Measurements from ENCODE around the gene ZNF438.

ZNF438 gene

DNA sequence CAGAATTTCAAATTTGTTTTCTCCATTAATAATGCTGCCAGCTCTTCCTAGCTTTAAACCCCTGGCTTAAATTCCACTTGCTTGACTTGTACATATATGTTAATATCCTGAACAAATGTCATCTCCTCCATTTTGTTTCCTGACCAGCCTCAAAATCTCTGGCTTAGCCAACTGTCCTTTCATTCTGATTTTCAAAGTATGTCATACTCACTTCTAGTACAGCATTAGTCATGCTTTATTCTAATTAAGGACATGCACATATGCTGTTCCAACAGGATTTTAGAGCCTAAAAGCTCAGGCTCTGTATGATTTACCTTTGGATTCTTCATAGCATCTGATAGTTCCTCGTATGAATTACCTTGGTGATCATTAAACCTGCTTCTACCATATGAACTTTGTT, 158.3 kb downstream of the ZNF438 start:
- no peak for DNase-seq

DNA sequence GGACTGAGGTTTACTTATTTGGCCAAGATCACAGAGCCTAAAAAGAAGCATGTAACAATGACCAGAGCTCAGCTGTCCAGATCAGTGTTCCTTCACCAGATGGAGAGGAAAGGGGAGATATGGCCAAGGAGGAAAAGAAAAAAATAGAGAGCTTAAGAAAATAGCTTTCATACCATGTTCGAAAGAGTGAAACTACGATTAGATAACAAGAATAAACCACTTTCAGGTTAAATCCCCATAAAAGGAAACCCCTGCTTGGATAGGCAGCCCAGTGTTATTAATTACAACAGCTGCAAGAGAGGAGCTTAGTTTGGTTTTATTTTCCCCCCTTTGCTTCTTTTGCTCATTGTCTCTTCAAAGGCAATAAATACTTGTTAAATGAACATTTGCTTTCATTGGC, 160.8 kb downstream of the ZNF438 start:
- no peak for DNase-seq

- DNase-seq: no peak
Measured at GRCh38 chr10:30869566-30869965, 162.1 kb downstream of the ZNF438 start.

DNA sequence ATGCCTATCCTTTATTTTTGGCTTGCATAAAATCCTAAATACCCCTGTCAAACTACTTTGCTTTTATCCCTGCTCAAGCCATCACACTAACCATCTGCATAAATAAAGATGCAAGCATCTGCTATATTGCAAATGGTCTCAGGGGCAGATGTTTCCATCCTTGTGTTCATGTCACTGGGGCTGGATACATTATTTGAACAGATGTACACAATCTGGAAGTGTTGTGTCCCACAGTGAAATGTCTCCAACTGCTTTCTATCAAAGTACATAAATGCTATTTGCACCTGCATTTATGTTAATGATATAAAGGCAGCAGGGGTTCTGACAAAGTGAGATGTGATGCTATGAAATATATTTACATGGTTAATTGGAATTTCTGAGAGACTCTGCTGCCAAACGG, 163.1 kb downstream of the ZNF438 start:
- no peak for DNase-seq

GRCh38 chr10:30866896-30867295, 164.8 kb downstream of the ZNF438 start:
- DNase-seq: no peak

- no peak for DNase-seq
Measured at GRCh38 chr10:30865141-30865926, 166.3 kb downstream of the ZNF438 start.

DNA sequence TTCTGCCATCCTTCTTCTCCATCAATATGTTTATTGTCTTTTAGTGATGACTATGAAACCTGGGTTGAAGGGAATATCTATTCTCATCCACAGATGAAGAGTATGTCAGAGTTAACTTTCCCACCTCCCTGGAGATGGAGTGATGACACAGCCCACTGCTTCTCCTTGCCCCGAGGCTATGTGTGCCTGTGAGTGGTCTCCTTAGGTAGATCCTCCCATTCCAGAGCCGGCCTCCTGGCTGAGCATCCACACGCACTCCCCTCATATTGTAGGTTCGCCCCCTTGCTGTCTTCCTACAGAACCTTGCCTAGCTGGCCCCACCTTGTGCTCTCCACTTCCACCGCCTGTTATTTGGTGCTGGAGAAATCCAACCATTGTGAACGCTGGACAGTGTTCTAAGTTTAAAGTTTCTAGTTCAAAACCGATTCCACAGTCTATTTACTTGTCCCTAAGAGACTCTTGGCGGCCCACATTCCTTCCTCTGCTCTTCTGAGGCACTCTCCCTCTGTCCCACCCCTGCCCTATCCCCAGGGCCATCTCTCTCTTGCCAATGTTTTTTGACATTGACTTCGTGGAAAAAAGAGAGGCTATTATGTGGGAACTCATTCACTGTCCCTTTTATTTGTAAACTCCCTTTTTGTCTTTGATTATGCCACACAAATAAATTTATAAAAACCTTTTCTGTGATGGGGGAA, 168.0 kb downstream of the ZNF438 start:
- no peak for DNase-seq

DNA sequence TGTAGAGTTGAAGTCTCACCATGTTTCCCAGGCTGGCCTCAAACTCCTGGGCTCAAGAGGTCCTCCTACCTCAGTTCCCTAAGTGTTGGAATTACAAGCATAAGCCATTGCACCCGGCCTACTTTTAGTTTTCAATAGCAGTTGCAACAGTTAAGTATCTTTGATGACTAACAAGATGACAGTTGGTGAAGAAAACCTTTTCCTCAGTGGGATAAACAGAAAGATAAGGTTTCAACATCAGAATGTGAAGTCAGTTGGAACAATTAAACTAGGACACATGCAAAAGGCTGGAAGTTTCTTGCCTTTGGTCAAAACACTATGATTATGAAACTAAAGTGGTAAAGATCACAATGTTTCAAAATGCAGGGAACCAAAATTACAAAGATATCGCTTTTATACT, 169.2 kb downstream of the ZNF438 start:
- no peak for DNase-seq

GRCh38 chr10:30861976-30862375, 169.7 kb downstream of the ZNF438 start:
- no peak for DNase-seq

GRCh38 chr10:30861221-30861620, 170.4 kb downstream of the ZNF438 start:
- DNase-seq: no peak

DNA sequence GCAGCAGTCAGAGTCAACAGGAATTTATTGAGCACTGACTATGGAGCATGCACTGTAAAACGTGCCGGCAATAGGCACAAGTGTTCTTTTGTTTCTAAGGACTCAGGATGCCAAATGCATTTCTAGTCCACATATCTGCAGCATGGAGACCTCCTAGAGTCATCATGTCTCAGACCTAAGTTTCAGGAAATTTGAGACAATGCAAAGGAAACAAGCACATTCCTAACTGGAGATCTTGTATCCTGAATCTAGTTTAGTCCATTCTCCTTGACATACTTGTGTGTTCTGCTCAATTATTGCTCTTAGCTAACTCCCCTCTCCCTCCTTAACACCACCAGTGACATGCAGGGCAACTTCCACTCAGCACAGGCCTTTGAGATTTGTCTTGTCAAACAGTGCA, 173.2 kb downstream of the ZNF438 start:
- no peak for DNase-seq

DNA sequence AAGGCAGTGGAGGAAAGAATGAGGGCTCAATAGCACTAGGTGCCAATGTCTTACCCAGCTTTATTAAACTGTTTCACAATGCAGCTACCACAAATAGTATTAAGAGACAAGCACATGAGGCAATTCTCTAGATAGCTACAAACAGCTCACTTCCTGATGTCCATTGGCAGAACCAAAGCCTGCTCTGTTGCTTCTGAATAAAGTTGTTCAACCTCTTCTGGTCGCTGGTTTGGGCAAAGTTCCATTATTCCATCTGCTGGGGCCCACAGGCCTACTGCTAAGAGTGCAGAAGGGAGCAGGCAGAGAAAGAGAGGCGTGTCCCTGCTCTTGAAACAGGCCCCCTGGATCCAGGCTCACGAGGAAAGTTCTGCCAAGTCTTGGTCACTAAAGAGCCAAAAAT, 173.9 kb downstream of the ZNF438 start:
- DNase-seq: no peak

- DNase-seq: no peak
Measured at GRCh38 chr10:30855131-30855530, 176.5 kb downstream of the ZNF438 start.

DNA sequence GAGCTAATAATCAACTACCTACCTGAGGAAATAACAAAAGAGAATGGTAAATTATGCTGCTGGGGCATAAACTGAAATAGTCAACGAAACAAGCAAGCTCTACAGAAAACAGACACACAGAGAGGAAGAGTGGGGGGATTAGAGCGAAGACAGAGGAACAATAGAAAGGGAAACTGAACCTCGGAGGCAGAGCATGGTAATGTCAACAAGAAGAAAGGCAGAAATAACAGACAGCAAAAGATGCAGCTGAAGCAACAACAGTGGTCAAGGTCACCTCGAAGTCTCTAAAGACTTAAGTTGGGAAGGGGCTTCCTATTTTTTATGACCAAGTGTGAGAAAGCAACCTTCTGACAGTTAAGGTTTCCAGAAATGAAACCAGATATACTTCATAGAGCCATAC, 177.0 kb downstream of the ZNF438 start:
- no peak for DNase-seq

DNA sequence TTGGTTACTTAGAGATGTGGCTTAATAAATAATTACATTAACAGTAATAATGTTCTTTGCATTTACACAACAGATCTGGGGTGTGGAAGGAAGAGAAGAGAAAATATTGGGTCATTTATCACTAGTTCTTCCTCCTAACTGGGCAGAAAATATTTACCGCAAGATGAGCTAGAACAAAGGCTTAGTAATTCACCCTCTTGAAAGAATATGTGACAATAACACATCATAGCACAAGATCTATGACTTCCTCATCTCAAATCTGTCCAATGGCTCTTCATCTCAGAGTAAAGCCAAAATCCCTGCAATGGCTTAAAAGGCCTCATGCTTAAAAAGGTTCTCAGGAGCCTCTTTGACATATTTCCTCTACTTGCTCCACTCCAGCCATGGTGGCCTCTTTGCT, 178.6 kb downstream of the ZNF438 start:
- DNase-seq: no peak

DNA sequence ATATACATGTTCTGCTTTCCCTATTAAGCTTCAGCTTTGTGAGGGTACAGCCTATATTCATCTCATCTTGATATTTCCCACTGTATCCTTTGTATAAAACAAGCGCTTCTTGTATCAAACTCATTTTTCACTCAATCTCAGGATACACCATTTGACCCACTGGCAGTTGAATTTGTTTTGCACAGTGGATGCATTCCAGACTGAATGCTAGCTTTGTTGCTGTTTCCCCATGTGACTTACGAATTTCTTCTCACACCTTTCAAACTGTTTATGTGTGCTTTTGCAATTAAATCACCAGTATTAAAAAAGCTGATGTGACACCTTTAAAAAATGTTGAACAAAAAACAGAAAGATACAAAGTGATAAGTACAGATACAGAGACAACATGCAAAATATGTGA, 180.9 kb downstream of the ZNF438 start:
- no peak for DNase-seq

GRCh38 chr10:30849231-30850035, 182.2 kb downstream of the ZNF438 start:
- DNase-seq: no peak

- no peak for DNase-seq
Measured at GRCh38 chr10:30848396-30849032, 183.2 kb downstream of the ZNF438 start.

DNA sequence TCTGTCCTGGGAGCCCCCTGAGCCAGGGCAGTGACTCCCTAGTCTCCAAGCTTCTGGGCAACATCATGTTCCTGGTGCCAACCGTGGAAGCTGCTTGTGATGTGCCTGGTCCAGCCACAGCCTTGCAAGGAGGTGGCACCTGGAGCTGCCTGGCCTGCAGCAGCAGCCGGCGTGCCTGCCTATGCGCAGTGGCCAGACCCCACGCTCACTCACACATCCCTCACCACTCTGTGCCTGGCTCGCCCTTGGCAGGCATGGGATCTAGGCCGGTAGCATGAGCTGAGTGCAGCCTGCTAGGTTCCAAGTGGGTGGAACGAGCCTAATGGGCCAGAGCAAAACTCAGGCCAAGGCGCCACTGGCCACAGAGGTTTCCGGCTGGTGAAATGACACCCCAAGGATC, 184.0 kb downstream of the ZNF438 start:
- no peak for DNase-seq

GRCh38 chr10:30847199-30847598, 184.5 kb downstream of the ZNF438 start:
- DNase-seq: no peak

GRCh38 chr10:30846710-30847109, 185.0 kb downstream of the ZNF438 start:
- DNase-seq: no peak

DNA sequence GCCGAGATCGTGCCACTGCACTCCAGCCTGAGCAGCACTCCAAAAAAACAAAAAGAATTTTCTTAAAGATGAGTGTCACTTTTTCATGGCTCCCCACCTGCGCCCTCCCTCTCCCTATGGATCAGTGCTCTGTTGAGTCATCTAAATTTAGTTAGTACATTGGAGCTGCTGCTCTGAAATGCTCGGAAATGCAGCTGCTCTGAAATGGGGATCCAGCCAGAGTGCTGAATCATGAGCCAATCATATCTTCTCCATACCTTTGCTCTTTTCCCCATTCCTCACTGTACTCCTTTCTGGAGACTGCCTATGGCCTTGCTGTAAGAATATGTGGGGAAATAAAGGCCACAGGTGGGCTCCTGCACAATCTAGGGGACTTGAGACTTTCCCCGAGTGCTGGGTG, 188.8 kb downstream of the ZNF438 start:
- no peak for DNase-seq

GRCh38 chr10:30842185-30842584, 189.5 kb downstream of the ZNF438 start:
- no peak for DNase-seq

Data from activated CD4-positive, CD25-positive, alpha-beta regulatory T cell (primary cell).